ENCODE results near the gene PTPN21. TPM values are rescaled to one million over a fixed set of nuclear protein-coding genes. Genes with fewer than 3 reads are reported as not detected.

Gene PTPN21
- polyA plus RNA-seq, 3 donors = 32.6 to 39.4 (median 34.0) TPM

- peak; percentile 21 for DNase-seq
Measured at GRCh38 chr14:88515499-88516221, 39.1 kb downstream of the PTPN21 start.

DNA sequence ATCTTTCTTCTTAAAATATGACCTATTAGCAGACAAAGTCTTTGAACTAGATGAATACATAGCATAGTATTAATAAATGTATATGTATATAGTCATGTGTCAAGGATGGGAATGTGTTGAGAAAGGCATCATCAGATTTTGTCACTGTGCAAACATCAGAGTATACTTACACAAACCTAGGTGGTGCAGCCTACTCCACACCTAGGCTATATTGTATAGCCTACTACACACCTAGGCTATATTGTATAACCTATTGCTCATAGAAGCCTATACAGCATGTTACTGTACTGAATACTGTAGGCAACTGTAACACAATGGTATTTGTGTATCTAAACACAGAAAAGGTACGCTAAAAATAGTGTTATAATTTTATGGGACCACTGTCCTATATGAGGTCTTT is 47.6 kb downstream of the PTPN21 start:
- no peak for DNase-seq

GRCh38 chr14:88505621-88506020 is 49.2 kb downstream of the PTPN21 start:
- no peak for DNase-seq

- DNase-seq = no peak
Measured at GRCh38 chr14:88504602-88505001, 50.2 kb downstream of the PTPN21 start.

DNA sequence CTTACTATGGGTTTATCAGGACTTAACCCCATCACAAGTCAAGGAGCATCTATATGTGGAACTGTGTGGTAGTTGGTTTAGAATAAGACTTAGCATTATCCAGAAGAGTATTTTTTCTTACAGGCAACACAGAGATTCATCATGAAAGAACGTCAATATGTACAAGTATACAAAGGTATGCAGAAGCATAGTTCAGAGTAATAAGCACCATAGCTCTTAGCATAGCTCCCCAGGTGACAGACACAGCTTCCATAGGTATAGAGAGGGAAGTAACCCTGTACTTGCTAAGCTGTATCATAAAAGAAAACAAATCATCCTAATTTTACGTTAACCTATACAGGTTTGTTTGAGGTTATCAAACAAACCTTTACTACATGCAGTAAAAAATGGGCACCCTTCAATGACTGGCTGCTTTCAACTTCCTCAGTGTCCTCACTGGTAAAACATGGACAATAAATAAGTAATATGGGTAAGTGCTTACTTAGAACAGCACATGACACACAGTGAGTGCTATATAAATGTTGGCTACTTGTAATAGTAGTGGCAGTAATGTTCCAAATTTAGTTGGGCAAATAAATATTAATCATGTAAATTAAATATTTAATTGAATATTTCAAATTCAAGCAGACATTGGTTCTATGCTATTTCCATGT is 50.9 kb downstream of the PTPN21 start:
- DNase-seq = no peak

DNA sequence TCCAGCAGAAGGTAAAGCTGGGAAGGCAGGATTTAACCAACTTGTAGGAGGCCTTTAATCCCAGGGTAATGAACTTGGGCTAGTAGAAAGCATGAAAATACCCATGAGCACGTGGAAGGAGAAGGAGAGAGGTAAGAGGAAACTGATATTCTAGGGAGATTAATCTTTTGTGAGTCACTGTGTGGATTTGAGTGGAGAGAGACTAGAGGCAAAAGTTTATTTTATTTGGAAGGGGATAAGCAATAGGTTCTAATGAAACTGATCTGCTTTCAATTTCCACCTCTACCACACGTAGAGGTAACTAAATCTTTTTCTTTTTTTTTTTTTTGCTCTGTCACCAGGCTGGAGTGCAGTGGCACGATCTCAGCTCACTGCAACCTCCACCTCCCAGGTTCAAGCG is 52.1 kb downstream of the PTPN21 start:
- DNase-seq = no peak

DNA sequence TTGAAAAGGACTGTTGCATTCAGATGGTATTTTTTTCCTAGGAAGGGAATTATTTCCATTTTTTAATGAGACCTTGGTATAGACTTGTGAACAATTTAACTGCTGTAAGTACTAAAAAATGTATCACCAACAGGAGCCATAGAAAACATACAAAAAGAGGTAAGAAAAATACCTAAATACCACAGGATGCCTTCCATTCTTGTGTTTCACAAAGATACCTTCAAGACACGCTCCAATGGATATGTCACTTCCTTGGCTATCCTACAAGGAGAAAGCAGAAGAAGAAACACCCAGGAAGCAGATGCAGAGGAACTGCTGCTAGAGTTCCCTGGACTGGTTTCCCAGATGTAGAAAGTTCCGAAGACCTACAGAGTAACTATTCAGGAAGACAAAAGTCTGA is 54.2 kb downstream of the PTPN21 start:
- no peak for DNase-seq

DNA sequence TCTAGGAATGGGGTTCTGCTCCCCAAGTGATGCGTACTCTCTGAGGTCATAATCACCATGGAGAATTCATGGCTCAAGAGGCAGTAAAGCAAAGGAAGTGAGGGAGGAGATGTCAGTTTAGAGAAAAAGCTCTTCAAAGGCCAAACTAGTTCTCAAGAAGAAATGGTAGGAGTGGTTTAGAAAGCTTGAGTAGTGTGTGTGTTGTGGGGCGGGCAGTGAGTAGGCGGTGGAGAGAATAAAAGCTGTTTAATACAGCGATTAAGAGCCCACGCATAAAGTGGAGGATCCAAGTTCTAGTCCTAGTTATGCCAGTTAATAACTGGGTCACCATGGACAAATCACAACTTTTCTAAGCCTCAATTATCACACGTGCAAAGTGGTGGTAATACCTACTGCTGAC is 55.6 kb downstream of the PTPN21 start:
- DNase-seq = no peak

DNA sequence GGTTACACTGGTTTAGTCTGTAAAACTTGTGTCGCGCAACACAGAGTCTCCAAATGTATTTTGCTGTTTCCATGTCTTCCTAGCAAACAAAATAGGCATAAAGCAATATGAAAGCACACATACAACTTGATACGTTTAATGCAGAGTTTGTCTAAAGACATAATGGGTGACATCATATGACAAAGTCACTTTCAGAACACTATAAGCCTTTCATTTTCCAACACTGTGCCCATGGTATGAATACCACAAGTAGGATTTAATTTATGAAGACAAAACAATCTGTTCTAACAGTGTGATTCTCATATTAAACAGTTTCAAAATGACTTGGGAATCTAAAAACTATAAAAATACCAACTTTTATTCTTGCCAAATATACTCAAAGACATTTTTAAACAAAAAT is 58.4 kb downstream of the PTPN21 start:
- DNase-seq = no peak

DNA sequence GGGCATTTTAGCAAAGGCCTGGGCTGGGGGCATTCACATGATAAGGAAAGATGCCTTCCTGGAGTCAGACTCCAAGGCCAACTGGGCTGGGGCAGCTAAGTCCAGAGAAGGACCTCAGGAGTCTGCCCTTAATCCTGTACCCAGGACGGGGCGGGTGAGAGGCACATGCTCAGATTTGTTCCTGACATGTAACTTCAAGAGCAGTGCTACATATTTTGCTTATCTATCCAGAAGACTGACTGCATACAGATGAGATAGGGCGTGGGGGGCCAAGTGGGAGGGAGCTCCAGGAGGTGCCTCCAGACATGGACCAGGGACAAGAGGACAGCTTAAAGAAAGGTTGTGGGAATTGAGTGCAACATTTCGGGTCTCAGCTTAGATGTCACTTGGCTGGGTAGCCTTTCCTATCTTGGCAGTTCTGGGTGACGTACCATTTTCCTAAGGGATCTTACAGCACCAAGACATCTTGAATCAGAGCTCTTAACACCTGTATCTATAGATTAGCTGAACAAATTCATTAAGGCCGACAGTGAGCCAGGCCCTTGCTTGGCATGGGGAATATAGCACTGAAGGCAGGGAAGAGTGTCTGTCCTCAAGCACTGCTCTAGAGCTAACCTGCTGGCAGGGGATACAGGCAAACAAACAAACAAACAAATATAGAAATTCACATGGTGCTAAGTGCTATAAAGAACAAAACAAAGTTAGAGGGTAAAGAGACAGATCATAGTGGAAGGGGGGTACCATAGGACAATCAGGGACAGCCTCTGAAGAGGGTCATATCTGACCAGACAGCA is 61.2 kb downstream of the PTPN21 start:
- no peak for DNase-seq

- DNase-seq = peak; percentile 76
Measured at GRCh38 chr14:88492272-88493089, 62.3 kb downstream of the PTPN21 start.

- DNase-seq = no peak
Measured at GRCh38 chr14:88490168-88490567, 64.6 kb downstream of the PTPN21 start.

DNA sequence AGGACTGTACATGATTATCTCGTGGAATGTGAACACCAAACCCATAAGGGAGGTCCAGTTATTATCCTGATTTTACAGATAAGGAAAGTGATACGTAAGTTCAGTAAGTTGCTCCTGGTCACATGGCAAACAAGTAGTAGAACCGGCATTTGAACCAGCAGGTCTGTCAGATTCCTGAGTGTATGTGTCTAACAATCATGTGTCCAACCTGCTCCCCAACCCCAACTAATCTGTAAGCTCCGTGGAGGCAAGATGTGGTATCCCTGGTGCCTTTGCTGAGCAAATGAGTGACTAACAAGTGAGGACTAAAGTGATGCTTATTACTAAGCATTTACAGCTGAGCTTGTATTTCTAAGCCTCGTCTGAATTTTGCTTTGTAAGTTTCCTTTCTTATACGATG is 65.9 kb downstream of the PTPN21 start:
- DNase-seq = no peak

DNA sequence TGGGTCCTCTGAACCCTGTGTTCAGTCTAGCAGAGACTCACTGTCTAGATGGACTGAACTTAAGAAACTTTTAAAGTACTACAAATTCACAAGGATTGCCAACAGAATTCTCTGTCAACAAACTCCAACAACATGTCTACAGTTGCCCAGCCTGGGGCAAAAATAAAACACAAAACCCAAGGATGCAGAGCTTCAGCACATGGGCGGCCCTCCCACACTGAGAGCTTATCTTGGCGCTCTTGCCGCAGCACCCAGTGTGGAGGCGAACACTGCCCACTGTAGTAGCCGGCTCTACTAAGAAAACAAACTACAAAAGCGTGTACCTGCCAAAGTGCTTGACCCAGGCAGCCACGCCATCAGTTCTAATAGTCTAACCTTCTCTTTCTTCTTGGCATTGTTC is 66.7 kb downstream of the PTPN21 start:
- DNase-seq = no peak

DNA sequence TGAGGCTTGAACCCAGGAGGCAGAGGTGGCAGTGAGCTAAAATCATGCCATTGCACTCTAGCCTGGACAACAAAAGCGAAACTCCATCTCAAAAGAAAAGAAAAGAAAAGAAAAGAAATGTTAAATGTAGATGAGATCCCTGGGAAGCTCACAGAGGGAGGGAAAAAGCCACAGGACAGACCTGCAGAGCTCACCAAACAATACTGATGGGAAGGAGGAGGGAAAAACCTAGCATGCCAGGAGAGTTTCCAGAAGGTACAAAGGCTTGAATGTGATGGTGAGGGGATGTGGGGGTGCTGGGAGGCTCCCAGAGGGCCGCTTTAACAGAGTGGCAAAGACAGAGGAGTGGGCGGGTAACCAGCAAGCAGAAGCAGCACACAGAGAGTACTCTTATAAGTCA is 72.3 kb downstream of the PTPN21 start:
- DNase-seq = no peak

GRCh38 chr14:88481794-88482193 is 73.0 kb downstream of the PTPN21 start:
- DNase-seq = no peak

DNA sequence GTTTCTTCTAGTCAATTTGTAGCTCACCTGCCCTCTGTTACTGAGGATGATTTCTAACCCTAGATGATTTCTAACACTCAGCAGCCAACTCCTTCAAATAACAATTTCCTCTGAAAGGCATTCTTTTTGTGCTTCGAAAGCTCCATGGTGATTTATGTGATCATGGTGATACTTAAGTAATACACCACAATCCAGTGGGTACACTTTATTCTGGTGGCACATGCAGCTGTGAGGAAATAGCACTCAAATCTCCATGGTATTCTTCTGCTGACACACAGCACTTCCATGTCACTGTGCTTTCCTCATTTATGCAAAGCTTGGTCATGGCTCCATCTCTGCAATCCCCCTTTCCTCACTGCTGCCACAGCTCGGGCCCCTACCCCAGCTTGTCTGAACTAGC is 73.7 kb downstream of the PTPN21 start:
- no peak for DNase-seq

GRCh38 chr14:88479574-88479987 is 75.2 kb downstream of the PTPN21 start:
- DNase-seq = no peak

DNA sequence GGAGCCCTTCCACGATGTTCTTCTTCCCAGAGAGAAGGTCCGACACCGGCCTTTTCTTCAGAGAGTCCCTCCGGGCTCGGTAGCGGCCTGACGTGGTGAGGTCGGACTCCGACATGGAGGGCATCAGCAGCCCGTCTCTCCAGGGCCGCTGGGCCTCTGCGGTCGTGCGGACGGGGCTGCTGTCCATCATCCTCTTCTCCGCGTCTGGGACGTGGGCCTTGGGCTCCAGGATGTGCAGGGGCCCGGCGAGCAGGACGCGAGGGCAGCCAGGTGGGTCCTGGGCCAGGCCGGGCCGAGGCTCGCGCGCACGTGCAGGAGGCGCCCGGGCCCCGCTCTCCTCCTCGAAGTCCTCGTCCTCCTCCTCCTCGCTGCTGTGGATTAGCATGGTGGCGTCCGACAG is 75.9 kb downstream of the PTPN21 start:
- DNase-seq = no peak

DNA sequence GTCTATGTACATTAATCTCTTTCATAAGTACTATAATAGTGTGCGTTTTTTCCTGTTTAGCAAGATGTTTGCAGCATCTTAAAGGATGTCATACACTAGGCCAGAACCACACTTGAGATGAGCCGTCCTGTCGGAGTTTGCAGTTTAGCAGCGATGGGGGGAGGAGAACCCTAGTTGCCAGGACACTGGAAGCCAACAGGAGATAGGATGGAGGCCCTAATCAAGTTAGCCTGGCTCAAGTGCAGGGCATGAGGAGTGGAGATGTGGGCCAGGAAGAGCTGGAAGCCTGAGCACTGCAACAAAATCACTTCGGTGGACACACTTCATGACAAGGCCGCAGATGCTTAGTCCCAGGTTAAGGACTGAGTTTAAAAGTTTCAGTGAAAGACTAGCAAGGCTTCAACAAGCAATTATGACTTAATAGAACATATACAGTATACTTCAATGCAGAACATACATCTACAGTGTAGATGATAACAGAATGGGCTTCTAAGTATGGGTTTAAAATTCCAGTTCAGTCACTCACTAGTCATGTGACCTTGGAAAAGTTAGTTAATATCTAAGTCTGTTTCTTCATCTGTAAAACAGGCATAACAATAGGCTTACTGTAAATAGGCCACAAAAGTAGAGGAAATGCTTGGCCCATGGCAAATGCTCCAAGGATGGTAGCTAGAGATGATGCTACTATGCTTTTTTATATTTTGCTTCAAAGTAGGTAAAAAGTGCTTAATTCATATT is 77.1 kb downstream of the PTPN21 start:
- no peak for DNase-seq

- no peak for DNase-seq
Measured at GRCh38 chr14:88476825-88477224, 78.0 kb downstream of the PTPN21 start.
